Hypothalamus (tissue), 51 donors: ENCODE results near the gene SLC2A4RG.

Source experiments
- DNase-seq, 51 donors: peaks; one replicate each; lab custom pipeline; 2025; lab: John Stamatoyannopoulos, UW

Gene SLC2A4RG

GRCh38 chr20:63750807-63751470, 11.4 kb downstream of the SLC2A4RG start:
- no peak for DNase-seq

DNA sequence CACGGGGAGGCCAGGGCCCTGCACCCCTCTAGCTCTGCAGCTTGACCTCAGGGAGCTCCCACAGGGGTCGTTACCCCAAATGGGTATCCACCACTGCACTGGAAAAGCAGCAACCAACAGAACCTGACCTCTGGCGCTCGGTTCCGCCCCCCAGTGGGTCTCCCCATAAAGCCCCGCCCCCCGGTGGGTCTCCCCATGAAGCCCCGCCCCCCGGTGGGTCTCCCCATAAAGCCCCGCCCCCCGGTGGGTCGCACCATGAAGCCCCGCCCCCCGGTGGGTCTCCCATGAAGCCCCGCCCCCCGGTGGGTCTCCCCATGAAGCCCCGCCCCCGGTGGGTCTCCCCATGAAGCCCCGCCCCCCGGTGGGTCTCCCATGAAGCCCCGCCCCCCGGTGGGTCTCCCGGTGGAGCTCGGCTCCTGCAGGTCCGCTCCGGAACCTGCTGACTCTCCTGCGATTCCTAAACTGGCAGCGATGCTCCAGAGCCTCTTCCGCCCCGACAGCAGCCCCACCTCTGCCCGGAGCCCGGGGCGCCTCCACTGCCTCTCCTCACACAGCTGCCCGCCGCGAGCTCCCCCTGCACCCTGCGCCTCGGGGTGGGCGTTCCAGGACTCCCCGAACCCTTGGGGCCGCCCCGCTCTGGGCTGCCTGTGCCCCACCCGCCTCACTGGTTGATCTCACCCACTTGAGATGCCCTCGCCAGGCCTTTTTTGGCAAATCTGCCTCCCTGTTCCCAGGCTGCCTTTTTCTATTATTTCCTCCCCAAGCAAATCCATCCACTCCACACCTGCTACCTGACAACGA, 12.1 kb downstream of the SLC2A4RG start:
- DNase-seq: no peak

- DNase-seq: no peak
Measured at GRCh38 chr20:63752411-63753101, 13.0 kb downstream of the SLC2A4RG start.

- DNase-seq: no peak
Measured at GRCh38 chr20:63753381-63753780, 13.8 kb downstream of the SLC2A4RG start.

DNA sequence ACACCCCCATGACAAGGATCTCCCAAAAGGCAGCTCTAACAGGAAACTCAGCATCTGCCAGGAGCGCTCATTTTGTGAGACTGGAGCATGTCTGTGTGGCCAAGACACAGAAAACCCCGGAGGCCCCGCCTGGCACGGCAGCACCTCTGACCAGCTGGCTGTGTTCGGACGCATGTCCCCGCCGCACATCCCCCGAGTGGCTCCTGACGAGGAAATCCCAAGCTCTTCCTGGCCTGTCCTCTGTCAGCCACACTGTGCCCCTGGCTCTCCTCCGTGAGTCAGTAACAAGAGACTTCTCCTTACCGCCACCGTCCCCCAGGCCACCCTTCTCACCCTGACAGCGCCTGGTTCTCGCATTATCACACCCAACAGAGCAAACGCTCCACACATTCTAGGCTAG, 14.4 kb downstream of the SLC2A4RG start:
- DNase-seq: no peak

DNA sequence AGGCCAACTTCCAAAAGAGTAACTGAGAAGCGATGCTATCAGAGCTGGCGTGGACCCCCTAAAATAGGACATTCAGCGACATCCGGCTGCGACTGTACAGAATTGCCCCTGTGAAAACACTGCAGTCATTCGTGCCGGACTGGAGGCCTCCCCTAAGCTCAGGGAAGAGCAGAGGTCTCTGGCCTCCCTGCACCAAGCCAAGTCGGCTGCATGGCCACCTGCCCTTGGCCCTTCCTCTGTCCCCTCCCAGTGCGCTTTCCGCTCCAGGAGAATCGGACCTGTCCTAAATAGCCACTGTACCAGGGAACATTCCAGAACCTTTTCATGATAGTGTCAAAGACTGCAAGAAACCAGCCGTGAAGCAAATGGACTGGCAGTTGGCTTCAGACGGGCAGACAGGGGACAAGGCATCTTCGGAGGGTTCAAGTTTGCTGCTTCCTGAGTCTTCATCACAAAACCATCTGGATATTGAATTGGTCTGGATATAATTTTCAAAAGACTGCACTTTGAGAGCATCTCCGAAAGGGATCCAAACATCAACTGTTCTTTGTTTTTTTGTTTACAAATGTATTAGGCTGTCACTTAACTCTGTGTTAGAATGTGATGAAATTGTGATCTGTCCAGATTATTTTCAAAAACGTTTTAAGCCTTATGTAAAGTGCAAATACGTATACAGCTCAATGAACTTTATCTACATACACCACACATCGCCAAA, 16.5 kb downstream of the SLC2A4RG start:
- no peak for DNase-seq

- DNase-seq: no peak
Measured at GRCh38 chr20:63756648-63756991, 17.0 kb downstream of the SLC2A4RG start.

DNA sequence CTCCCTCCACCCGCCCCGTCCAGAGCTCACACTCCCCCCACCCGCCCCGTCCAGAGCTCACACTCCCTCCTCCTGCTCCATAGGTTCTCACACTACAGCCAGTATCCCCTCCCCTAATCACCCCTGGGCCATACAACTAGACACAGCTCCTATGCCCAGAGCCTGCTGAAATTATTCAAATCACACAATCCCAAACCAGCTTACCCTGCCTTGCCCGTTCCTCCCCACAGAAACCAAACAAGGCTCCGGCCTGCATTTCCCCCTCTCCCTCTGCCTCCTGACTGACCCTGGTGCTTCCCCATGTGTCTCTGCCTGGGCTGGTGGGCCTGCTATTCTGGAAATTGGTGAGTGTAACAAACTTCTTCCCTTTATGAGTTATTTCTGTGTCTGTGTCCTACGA, 18.6 kb downstream of the SLC2A4RG start:
- no peak for DNase-seq

- DNase-seq: no peak
Measured at GRCh38 chr20:63759377-63759901, 19.9 kb downstream of the SLC2A4RG start.

- no peak for DNase-seq
Measured at GRCh38 chr20:63765082-63765873, 25.7 kb downstream of the SLC2A4RG start.

DNA sequence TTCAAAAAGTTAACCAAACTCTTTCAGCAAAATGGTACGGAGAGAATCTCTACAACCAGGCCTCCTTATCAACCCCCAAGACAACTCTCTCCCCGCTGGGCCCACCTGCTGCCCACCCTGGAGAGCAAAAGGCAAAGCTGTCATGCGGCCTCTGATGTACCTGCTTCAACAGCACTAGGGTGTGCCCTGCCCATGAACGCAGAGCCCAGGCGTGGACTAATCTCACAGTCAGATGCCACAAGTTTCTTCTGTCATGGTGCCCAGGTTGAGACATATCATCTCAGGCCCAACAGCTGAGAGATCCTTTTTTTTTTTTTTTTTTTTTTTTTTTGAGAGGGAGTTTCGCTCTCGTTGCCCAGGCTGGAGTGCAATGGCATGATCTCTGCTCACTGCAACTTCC, 26.3 kb downstream of the SLC2A4RG start:
- DNase-seq: no peak

DNA sequence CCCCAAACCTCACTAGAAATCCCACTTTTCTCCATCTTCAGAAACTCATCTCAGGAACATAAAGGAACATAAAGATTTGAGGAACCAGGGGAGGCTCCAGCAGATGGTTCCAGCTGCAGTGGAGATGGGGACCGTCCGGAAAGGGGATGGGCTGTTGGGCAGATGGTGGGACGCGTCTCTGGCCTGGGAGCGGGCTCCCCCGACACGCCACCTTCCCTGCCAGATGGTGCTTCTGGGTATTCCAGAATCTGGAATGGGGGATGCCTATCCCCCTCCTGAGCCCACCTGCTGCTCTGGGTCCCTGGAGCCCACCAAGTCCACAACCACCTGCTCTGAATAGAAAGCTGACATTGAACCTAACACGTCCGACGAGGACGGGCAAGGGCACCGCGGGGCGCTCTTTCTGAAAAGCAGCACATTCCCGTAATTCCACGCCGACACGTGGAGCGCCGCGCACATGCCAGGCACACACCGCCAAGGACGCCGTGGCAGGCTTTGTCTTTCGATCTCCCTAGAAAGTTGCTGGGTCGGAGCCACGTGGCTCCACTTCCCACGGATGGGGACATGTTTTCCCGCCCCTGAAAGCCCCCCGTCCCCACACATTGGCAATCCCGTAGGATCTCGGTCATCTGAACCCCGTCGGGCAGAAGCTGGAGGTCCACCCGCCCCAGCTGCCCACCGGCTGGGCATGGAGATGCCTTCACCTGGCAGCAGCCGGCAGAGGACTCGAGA, 27.3 kb downstream of the SLC2A4RG start:
- DNase-seq: no peak

- no peak for DNase-seq
Measured at GRCh38 chr20:63767456-63767855, 27.9 kb downstream of the SLC2A4RG start.

- DNase-seq: no peak
Measured at GRCh38 chr20:63767886-63768285, 28.3 kb downstream of the SLC2A4RG start.

GRCh38 chr20:63768591-63769515, 29.3 kb downstream of the SLC2A4RG start:
- no peak for DNase-seq

- no peak for DNase-seq
Measured at GRCh38 chr20:63769891-63770474, 30.4 kb downstream of the SLC2A4RG start.

- no peak for DNase-seq
Measured at GRCh38 chr20:63771046-63771707, 31.6 kb downstream of the SLC2A4RG start.
